Upper lobe of left lung (tissue), 6 donors: Measurements from ENCODE around the gene APOL3. TPM values are rescaled to one million over a fixed set of nuclear protein-coding genes. Genes with fewer than 3 reads are reported as not detected.
"Not testable (repeated sequence)": the region's sequence is repeated elsewhere in the genome, so short reads cannot be mapped to it uniquely, and the experiment has no call there.

ENCODE experiments used
- ATAC-seq, 2 donors: fragments of 200-7000 bp; cut with Tn5 transposase; one replicate each; pipeline ENCODE4 v1.9.1; 2022; ENCODE audit warnings: mild to moderate bottlenecking in 2 of 2, moderate library complexity in 2 of 2; ENCODE audit not compliant: low FRiP score in 2 of 2
- DNase-seq, 2 donors: peaks; one replicate each; pipeline ENCODE4 v3.0.0-alpha.2; 2019 to 2020
- H3K27ac ChIP-seq, 4 donors: fragments of 200-600 bp; sonication (generic); one replicate each; pipeline ENCODE4 v1.5.1; 2016 to 2019
- H3K27me3 ChIP-seq, 4 donors: fragments of 200-600 bp; sonication (generic); one replicate each; pipeline ENCODE4 v1.5.1; 2017 to 2019
- H3K36me3 ChIP-seq, 4 donors: fragments of 200-600 bp; sonication (generic); one replicate each; pipeline ENCODE4 v1.5.1; 2016 to 2019
- H3K4me1 ChIP-seq, 4 donors: fragments of 200-600 bp; sonication (generic); one replicate each; pipeline ENCODE4 v1.5.1; 2018 to 2019
- H3K4me3 ChIP-seq, 4 donors: fragments of 200-600 bp; sonication (generic); one replicate each; pipeline ENCODE4 v1.5.1; 2017 to 2019; ENCODE audit warnings: mild to moderate bottlenecking in 2 of 4, moderate library complexity in 1 of 4
- H3K9me3 ChIP-seq, 4 donors: fragments of 200-600 bp; sonication (generic); one replicate each; pipeline ENCODE4 v1.5.1; 2018 to 2019
- EP300 ChIP-seq, 4 donors: sonication (generic); formaldehyde crosslinking; IDR thresholded peaks; one replicate each; pipeline ENCODE4 v1.5.1; 2017; ENCODE audit warnings: antibody characterized with exemption in 4 of 4, control low read depth in 2 of 4
- POLR2A ChIP-seq, 4 donors: fragments of 450-650 bp; IDR thresholded peaks; one replicate each; pipeline ENCODE4 v1.5.1; 2016 to 2017; ENCODE audit warnings: antibody characterized with exemption in 4 of 4, mild to moderate bottlenecking in 2 of 4
- POLR2AphosphoS5 ChIP-seq, 2 donors: sonication (generic); formaldehyde crosslinking; IDR thresholded peaks; one replicate each; pipeline ENCODE4 v1.5.1; 2017; ENCODE audit warnings: antibody characterized with exemption in 2 of 2
- WGBS, 2 donors: methylation state at CpG; one replicate each; pipeline ENCODE4 v1.1.5; 2017 to 2018; 5-methylcytosine and 5-hydroxymethylcytosine counted together
- total RNA-seq, 6 donors: library from RNA; depleted of rRNA in 4 of 6; stranded (reverse); fragments of >200 nt in 4 of 6; gene quantifications; one replicate each; pipeline versions ENCODE4 v1.1.0 to v1.2.1, GENCODE V29; 2016 to 2021
- TF ChIP-seq, protein P1 (sequence below), 6 experiments: fragments of 450-650 bp in 4 of 6; fragments of 200-600 bp in 2 of 6; sonication (generic) in 2 of 6; IDR thresholded peaks; one replicate each; pipeline ENCODE4 v1.5.1; 2016 to 2019; ENCODE audit warnings: antibody characterized with exemption in 6 of 6
- donor health status: DM: no; HTN: no; CAD: no; lungs with moderate emphysema.
- donor health status: DM: no; HTN: yes; CAD: no; lungs with severe emphysema.

The APOL3 gene
- total RNA-seq, 6 donors from 2014 or later, result 40.4 to 88.0 (median 54.5) TPM

GRCh38 chr22:36145881-36146280 is 14.7 kb downstream of the APOL3 start:
- Histone ChIP-seq H3K4me1 (peaks cover 28 to 46% (median 35%) of the 10 kb centered on the region in 4 donors), H3K27ac (peak overlapping the region in 2 of 4 donors; percentile 48 to 59), H3K9me3 (no peaks in the 10 kb centered on the region), H3K4me3 (no peak overlapping the region), H3K27me3 (no peaks in the 10 kb centered on the region), H3K36me3 (peaks cover 5 to 78% (median 35%) of the 10 kb centered on the region in 4 donors)
- 66 to 68% methylated on average over 4 of the region's 4 CpGs for WGBS, 2 donors
- DNase-seq (no peak), ATAC-seq (no peak)
- TF ChIP-seq EP300 (IDR thresholded peaks at IDR 0.05) (no peak), POLR2A (IDR thresholded peaks at IDR 0.05) (no peak)

DNA sequence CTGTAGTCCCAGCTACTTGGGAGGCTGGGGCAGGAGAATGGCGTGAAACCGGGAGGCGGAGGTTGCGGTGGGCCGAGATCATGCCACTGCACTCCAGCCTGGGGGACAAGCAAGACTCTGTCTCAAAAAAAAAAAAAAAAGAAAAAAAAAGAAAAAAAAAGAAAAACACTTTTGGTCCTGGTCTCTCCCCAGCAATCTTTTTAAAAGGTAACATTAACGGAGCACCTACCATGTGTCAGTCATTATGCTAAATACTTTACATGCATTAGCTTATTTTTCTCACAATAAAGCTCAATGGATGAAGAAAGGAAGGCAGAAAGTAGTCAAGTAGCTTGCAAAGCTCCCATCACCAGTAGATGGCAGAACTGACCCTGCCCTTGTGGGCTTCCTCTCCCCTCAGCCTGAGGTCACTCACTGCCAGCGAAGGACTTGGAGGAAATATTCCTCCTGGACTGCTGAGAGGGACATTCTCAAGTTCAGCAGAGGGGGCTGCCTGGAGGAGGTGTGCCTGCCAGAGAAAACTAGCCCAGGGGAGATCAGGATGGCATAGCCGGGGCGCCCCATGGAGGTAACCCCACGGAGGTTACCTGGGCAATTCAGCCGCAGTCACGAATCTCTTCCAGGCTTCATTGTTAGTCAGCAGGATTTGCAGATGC is 15.5 kb downstream of the APOL3 start:
- TF ChIP-seq POLR2AphosphoS5 (IDR thresholded peaks at IDR 0.05) (no peak), POLR2A (IDR thresholded peaks at IDR 0.05) (no peak), EP300 (IDR thresholded peaks at IDR 0.05) (no peak)
- TF ChIP-seq, protein P1, sequence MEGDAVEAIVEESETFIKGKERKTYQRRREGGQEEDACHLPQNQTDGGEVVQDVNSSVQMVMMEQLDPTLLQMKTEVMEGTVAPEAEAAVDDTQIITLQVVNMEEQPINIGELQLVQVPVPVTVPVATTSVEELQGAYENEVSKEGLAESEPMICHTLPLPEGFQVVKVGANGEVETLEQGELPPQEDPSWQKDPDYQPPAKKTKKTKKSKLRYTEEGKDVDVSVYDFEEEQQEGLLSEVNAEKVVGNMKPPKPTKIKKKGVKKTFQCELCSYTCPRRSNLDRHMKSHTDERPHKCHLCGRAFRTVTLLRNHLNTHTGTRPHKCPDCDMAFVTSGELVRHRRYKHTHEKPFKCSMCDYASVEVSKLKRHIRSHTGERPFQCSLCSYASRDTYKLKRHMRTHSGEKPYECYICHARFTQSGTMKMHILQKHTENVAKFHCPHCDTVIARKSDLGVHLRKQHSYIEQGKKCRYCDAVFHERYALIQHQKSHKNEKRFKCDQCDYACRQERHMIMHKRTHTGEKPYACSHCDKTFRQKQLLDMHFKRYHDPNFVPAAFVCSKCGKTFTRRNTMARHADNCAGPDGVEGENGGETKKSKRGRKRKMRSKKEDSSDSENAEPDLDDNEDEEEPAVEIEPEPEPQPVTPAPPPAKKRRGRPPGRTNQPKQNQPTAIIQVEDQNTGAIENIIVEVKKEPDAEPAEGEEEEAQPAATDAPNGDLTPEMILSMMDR (IDR thresholded peaks at IDR 0.05), result peak; percentile 60 to 86 (median 70)
- ATAC-seq (peak; percentile 78 to 85), DNase-seq (peak in 1 of 2 donors; percentile 67)
- no peaks in the 10 kb centered on the region for H3K27me3 ChIP-seq
- 62 to 65% methylated on average over 9 to 12 of the region's 12 CpGs for WGBS, 2 donors
- H3K9me3 ChIP-seq, result no peaks in the 10 kb centered on the region
- peaks cover 8 to 86% (median 44%) of the 10 kb centered on the region in 4 donors for H3K36me3 ChIP-seq
- peak overlapping the region in 2 of 4 donors; percentile 48 to 59 for H3K27ac ChIP-seq
- no peak overlapping the region for H3K4me3 ChIP-seq
- H3K4me1 ChIP-seq, result peaks cover 19 to 37% (median 26%) of the 10 kb centered on the region in 4 donors

GRCh38 chr22:36143956-36144355 is 16.6 kb downstream of the APOL3 start:
- 76 to 84% methylated on average over 4 of the region's 4 CpGs for WGBS, 2 donors

GRCh38 chr22:36143066-36143815 is 17.3 kb downstream of the APOL3 start:
- ATAC-seq, result no peak
- 73 to 74% methylated on average over 4 to 5 of the region's 5 CpGs for WGBS, 2 donors
- TF ChIP-seq EP300 (IDR thresholded peaks at IDR 0.05), result no peak
- TF ChIP-seq, protein P1 (IDR thresholded peaks at IDR 0.05), result no peak
- TF ChIP-seq POLR2AphosphoS5 (IDR thresholded peaks at IDR 0.05), result no peak
- TF ChIP-seq POLR2A (IDR thresholded peaks at IDR 0.05), result no peak
- no peak for DNase-seq
- Histone ChIP-seq H3K4me3 (no peak overlapping the region), H3K36me3 (peaks cover 8 to 73% (median 38%) of the 10 kb centered on the region in 4 donors), H3K9me3 (no peaks in the 10 kb centered on the region), H3K27ac (no peak overlapping the region), H3K27me3 (no peaks in the 10 kb centered on the region), H3K4me1 (peaks cover 7 to 20% (median 13%) of the 10 kb centered on the region in 4 donors)

More at GRCh38 chr22:36143956-36144355, 16.6 kb downstream of the APOL3 start:
- Histone ChIP-seq H3K36me3 (peaks cover 8 to 80% (median 44%) of the 10 kb centered on the region in 4 donors), H3K27me3 (no peaks in the 10 kb centered on the region), H3K4me1 (peaks cover 8 to 27% (median 16%) of the 10 kb centered on the region in 4 donors), H3K27ac (no peak overlapping the region), H3K9me3 (no peaks in the 10 kb centered on the region), H3K4me3 (no peak overlapping the region)
- no peak for ATAC-seq
- TF ChIP-seq POLR2A (IDR thresholded peaks at IDR 0.05) (no peak), POLR2AphosphoS5 (IDR thresholded peaks at IDR 0.05) (no peak), EP300 (IDR thresholded peaks at IDR 0.05) (no peak)
- TF ChIP-seq, protein P1 (IDR thresholded peaks at IDR 0.05), result no peak
- no peak for DNase-seq

DNA sequence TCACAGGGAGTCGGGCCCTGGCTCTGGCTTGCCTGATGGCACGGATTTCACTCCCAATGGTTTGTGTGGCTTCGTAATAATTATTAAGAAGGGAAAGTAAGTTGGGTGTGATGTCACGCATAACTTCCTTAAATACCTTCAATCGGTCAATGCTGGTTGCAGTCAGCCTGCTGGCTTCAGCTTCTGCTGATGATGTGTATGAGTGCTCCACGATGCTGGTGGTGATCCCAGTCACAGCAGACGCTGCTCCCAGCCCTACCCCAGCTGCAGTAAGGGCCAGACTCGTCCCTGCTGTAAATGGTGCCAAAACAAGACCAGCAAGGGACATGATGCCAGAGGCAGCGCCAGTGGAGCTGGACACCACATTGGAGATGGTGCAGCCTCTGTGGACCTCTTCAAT is 19.1 kb downstream of the APOL3 start:
- no peak for DNase-seq
- TF ChIP-seq, protein P1 (IDR thresholded peaks at IDR 0.05), result no peak
- TF ChIP-seq EP300 (IDR thresholded peaks at IDR 0.05) (no peak), POLR2AphosphoS5 (IDR thresholded peaks at IDR 0.05) (no peak), POLR2A (IDR thresholded peaks at IDR 0.05) (no peak)
- H3K9me3 ChIP-seq, result no peaks in the 10 kb centered on the region
- H3K27me3 ChIP-seq, result no peaks in the 10 kb centered on the region
- no peak for ATAC-seq
- peaks cover 4 to 7% (median 7%) of the 10 kb centered on the region in 4 donors for H3K4me1 ChIP-seq
- peaks cover 8 to 57% (median 33%) of the 10 kb centered on the region in 4 donors for H3K36me3 ChIP-seq
- 93 to 100% methylated on average over 3 to 7 of the region's 9 CpGs for WGBS, 2 donors
- H3K27ac ChIP-seq, result no peak overlapping the region
- no peak overlapping the region for H3K4me3 ChIP-seq

GRCh38 chr22:36138709-36139108 is 21.8 kb downstream of the APOL3 start:
- H3K4me3 ChIP-seq, result not testable (repeated sequence)

More at GRCh38 chr22:36138709-36139108, 21.8 kb downstream of the APOL3 start:
- not testable (repeated sequence) for H3K9me3 ChIP-seq, H3K4me1 ChIP-seq, ATAC-seq, DNase-seq, H3K27ac ChIP-seq, H3K27me3 ChIP-seq
- peaks cover 8 to 38% (median 28%) of the 10 kb centered on the region in 4 donors for H3K36me3 ChIP-seq
- 65 to 73% methylated on average over 1 of the region's 4 CpGs for WGBS, 2 donors
